Rectal smooth muscle tissue (tissue), 1 donor: ENCODE results near the gene HPD.
"Not testable (repeated sequence)": the region's sequence is repeated elsewhere in the genome, so short reads cannot be mapped to it uniquely, and the experiment has no call there.

Experiments
- H3K27ac ChIP-seq: one replicate; pipeline ENCODE4 v1.7.0; 2013; ENCODE audit warnings: low read depth, low read length, inconsistent platforms
- H3K27me3 ChIP-seq: one replicate; pipeline ENCODE4 v1.7.0; 2013; ENCODE audit warnings: low read length; ENCODE audit not compliant: control insufficient read depth, insufficient read depth
- H3K36me3 ChIP-seq: one replicate; pipeline ENCODE4 v1.7.0; 2013; ENCODE audit warnings: low read length; ENCODE audit not compliant: control insufficient read depth, insufficient read depth
- H3K4me1 ChIP-seq: one replicate; pipeline ENCODE4 v1.7.0; 2013; ENCODE audit warnings: low read length; ENCODE audit not compliant: control insufficient read depth, insufficient read depth
- H3K4me3 ChIP-seq: one replicate; pipeline ENCODE4 v1.7.0; 2013; ENCODE audit warnings: low read length
- H3K9ac ChIP-seq: one replicate; pipeline ENCODE4 v1.7.0; 2013; ENCODE audit warnings: low read length

The HPD gene

DNA sequence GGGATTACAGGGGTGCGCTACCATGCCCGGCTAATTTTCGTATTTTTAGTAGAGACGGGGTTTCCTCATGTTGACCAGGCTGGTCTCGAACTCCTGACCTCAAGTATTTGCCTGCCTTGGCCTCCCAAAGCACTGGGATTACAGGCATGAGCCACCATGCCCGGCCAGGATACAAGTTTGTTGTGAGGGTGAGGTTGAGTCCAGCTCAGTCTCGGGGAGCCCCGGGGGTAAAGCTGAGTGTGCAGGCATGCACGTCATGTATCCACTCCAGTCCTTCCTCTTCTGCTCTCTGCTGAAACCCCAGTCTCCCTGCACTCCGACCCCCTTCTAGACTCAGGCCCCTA, 369 bp downstream of the HPD start:
- Histone ChIP-seq H3K36me3 (no peaks in the 10 kb centered on the region), H3K27ac (peak overlapping the region; percentile 94), H3K9ac (no peak overlapping the region), H3K27me3 (no peaks in the 10 kb centered on the region), H3K4me1 (peaks cover 15% of the 10 kb centered on the region), H3K4me3 (no peak overlapping the region)

DNA sequence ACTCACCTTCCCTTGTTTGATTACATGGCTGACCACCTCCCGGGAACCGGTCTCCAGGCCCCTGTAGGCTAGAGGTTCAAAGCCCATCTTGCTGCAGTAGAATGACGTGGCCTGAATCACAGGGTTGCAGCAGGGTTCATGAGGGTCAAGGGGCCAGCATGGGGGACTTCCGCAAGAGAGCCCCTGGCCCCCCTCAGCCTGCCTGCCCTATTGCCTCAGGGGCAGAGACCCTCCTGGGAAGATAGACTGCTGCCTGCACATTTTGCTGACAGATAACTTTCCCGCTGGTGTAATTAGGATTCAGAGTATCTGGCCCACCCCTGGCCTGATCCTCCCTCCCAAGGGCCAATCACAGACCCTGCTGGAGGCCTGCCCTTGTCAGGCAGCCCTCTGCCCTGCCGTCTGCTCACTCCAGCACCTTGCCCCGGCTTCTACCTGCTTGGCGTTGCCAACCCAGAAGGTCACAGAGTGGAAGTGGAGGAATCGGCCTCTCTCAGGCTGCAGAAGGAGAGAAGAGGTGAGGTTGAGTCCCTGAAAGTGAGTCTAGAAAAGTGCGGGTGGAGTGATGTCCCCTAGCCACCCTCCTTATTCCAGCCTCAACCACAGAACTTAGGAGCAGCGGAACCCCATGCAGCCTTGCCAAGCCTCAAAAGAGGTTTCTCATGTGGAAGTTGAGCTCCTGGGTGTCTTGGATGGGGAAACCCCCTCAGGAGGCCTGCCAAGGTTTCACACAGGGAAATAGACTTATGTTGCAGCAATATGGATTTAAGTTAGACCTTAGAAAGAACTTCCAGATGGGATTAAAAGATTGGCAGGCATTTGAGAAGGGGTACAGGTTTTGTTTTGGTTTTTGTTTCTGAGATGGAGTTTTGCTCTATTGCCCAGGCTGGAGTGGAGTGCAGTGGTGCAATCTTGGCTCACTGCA, 1.1 kb downstream of the HPD start:
- Histone ChIP-seq H3K4me1 (peaks cover 15% of the 10 kb centered on the region), H3K9ac (no peak overlapping the region), H3K36me3 (no peaks in the 10 kb centered on the region), H3K27me3 (no peaks in the 10 kb centered on the region), H3K27ac (no peak overlapping the region), H3K4me3 (no peak overlapping the region)

DNA sequence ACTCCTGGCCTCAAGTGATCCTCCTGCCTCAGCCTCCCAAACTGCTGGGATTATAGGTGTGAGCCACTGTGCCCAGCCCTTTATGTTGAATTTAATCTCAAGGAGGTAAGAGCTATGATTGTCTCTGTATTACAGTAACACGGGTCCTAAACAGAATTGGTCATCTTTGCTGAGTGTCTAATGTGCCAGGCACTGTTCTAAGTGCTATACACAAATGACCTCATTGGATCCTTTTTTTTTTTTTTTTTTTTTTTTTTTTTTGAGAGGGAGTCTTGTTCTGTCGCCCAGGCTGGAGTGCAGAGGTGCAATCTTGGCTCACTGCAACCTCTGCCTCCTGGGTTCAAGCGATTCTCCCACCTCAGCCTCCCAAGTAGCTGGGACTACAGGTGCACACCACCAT, 6.3 kb downstream of the HPD start:
- H3K27me3 ChIP-seq, H3K4me3 ChIP-seq, H3K9ac ChIP-seq, H3K4me1 ChIP-seq, H3K36me3 ChIP-seq, H3K27ac ChIP-seq: not testable (repeated sequence)

DNA sequence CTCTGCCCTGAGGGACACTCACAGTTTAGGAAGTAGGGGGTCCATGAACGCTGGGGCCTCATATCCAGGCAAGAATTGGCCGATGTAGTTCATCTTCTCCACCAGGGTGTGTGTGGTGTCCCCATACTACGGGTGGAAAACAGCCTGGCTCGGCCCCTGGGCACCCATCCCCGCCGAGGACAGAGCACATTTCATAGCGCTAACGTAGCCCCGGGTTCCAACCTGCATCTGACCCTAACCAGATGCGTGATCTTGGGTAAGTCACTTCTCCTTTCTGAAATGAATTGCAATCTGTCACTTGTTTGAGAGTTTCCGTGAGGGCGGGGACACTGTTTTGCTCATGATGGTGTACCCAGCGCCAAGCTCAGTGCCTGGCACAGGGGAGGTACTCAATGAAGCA, 9.0 kb downstream of the HPD start:
- H3K4me3 ChIP-seq: no peak overlapping the region
- H3K27ac ChIP-seq: no peak overlapping the region
- no peaks in the 10 kb centered on the region for H3K4me1 ChIP-seq
- no peaks in the 10 kb centered on the region for H3K27me3 ChIP-seq
- H3K36me3 ChIP-seq: no peaks in the 10 kb centered on the region
- no peak overlapping the region for H3K9ac ChIP-seq

DNA sequence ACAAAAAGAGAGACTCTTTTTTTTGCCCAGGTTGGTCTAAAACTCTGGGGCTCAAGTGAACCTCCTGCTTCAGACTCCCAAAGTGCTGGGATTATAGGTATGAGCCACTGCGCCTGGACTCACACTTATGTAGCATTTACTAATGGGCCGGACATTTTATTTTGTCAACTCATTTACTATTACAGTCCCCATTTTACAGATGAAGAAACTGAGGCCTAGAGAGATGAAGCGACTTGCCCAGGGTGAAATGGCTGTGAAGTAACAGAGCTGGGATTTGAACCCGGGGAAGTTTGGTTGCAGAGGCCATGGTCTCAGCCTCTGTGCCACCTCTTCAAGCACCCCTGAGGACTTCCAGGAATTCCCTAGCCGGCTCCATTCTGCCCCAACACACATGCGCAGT, 9.4 kb downstream of the HPD start:
- Histone ChIP-seq H3K36me3 (no peaks in the 10 kb centered on the region), H3K27ac (no peak overlapping the region), H3K4me3 (no peak overlapping the region), H3K4me1 (no peaks in the 10 kb centered on the region), H3K27me3 (no peaks in the 10 kb centered on the region), H3K9ac (no peak overlapping the region)

DNA sequence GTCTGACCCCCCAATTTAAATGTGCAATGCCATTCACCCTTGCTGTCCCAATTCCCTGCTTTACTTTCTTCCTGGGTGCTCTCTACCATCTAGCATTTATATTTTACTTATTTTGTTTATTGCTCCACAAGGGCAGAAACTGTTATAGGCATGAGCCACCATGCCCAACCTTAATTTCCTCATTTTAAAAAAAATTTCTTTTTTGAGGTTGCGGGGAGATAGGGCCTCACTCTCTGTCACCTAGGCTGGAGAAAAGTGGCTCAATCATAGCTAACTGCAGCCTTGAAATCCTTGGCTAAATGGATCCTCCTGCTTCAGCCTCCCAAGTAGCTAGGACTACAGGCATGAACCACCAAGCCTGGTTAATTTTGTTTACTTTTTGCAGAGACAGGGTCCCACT, 13.0 kb downstream of the HPD start:
- no peaks in the 10 kb centered on the region for H3K4me1 ChIP-seq
- H3K9ac ChIP-seq: no peak overlapping the region
- no peaks in the 10 kb centered on the region for H3K36me3 ChIP-seq
- no peaks in the 10 kb centered on the region for H3K27me3 ChIP-seq
- no peak overlapping the region for H3K27ac ChIP-seq
- H3K4me3 ChIP-seq: no peak overlapping the region

DNA sequence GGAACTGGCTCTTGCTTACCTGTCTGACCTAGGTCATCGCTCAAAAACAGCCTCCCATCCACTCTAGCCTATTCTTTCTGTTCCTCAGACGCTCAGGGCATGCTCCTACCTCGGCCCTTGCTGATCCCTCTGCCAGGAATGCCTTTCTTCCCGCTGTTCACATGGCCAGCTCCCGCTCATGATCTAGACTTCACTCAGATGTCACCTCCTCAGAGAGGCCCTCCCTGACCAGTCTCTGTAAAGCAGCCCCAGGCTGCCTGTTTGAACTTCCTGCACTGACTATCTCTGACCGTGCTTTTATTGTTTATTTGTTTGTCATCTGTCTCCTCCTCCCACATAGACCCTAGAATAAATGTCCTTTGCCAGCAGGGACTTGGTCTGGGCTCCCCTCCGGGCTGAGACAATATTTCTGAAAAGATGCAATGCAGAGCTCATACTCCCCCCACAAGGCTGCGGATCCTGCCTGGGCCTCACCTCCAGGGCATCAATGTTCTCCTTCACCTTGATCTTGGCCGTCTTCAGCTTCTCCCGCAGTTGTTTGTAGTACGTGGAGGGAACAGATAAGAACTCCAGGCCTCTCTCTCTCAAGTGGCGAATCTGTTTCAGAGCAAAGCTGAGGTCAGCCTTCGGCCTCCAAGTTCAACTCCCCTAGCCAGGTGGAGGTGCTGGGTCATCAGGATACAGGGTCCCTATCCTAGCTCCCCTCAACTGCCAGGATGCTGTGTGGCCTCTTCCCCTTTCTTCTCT, 15.2 kb downstream of the HPD start:
- no peak overlapping the region for H3K27ac ChIP-seq
- no peak overlapping the region for H3K9ac ChIP-seq
- H3K36me3 ChIP-seq: no peaks in the 10 kb centered on the region
- H3K27me3 ChIP-seq: no peaks in the 10 kb centered on the region
- peaks cover 3% of the 10 kb centered on the region for H3K4me1 ChIP-seq
- no peak overlapping the region for H3K4me3 ChIP-seq

DNA sequence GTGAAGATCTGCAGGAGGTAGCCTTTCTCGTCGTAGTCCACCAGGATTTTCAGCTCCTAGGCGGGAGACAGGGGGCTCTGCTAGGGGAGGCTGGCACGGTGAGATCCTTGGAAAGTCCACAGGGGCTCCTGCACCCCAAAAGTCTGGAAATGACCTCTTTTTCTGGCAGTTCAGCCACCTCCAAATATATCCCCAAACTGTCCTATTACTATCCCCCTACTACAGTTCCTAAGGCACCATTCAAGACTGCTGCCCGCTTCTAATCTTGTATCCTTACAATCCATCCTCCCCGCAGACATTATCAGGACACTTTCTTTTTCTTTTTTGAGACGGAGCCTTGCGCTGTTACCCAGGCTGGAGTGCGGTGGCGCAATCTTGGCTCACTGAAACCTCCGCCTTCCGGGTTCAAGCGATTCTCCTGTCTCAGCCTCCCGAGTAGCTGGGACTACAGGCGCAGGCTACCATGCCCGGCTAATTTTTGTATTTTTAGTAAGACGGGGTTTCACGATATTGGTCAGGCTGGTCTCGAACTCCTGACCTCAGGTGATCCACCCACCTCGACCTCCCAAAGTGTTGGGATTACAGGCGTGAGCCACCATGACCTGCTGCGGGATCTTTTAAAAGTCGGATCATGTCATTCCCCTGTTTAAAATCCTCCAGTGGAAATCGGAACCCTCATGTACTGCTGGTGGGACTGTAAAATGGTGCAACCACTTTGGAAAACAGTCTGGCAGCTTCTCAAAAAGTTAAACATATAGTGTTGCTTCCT, 18.5 kb downstream of the HPD start:
- Histone ChIP-seq H3K27me3 (no peaks in the 10 kb centered on the region), H3K27ac (peak overlapping the region; percentile 73), H3K9ac (peak overlapping the region; percentile 77), H3K4me1 (peaks cover 3% of the 10 kb centered on the region), H3K36me3 (no peaks in the 10 kb centered on the region), H3K4me3 (peak overlapping the region; percentile 96)

DNA sequence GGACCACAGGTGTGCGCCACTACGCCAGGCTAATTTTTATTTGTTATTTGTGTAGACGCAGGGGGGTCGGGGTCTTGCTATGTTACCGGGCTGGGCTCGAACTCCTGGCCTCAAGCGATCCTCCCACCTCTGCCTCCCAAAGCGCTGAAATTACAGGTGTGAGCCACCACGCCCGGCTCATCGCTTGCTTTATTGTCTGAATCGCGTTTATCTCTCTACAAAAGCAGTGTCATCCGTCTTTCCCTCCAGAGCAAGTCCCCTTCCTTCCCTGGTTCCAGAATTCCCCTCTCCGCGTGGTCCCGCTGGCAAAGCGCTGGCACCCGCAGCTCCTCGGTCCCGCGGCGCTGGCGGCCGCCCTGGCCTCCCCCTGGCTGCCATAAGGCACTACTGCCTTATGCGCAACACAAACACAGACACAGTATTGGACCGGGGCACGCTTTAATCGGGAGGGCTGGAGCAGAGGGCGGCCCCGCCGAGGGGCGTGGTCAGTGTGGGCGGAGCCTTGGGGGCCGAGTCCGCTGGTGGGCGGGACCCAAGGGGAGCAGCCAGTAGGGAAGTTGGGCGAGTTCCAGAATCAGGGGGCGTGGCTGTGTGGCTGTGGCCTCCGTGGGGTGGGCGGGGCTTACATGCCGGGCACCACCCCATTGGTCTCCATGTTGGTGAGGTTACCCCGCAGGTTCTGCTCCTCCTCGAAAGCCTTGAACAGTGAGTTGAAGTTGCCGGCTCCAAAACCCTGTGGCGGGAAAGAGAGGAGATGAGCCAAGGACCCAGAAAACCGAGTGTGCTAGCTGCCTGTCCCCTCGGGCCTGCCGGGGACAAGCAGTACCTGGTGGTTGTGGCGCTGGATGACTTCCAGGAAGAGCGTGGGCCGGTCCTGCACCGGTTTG, 19.3 kb downstream of the HPD start:
- peak overlapping the region; percentile 73 for H3K27ac ChIP-seq
- H3K27me3 ChIP-seq: no peaks in the 10 kb centered on the region
- H3K9ac ChIP-seq: peak overlapping the region; percentile 77
- H3K4me1 ChIP-seq: peaks cover 3% of the 10 kb centered on the region
- no peaks in the 10 kb centered on the region for H3K36me3 ChIP-seq
- H3K4me3 ChIP-seq: peak overlapping the region; percentile 96

DNA sequence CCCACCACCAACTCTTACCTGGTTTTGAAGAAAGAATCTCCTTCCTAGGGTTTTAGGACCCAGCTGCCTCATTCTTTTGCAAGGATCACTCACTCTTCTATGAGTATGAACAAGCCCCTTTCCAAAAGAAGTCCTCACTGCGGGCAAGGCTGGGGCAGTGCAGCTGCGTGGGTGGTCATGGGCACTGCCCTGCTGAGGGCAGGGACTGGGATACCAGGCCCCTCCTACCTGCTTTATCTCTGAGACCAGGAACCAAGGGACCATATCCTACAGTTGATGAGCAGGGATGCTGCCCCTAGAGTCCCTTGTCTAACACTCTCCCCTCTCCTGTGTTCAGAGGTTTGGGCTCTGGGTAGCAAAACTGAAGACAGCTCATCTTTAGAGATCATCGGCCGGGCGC, 20.5 kb downstream of the HPD start:
- Histone ChIP-seq H3K36me3 (no peaks in the 10 kb centered on the region), H3K4me1 (peaks cover 3% of the 10 kb centered on the region), H3K9ac (no peak overlapping the region), H3K4me3 (no peak overlapping the region), H3K27me3 (no peaks in the 10 kb centered on the region), H3K27ac (no peak overlapping the region)

DNA sequence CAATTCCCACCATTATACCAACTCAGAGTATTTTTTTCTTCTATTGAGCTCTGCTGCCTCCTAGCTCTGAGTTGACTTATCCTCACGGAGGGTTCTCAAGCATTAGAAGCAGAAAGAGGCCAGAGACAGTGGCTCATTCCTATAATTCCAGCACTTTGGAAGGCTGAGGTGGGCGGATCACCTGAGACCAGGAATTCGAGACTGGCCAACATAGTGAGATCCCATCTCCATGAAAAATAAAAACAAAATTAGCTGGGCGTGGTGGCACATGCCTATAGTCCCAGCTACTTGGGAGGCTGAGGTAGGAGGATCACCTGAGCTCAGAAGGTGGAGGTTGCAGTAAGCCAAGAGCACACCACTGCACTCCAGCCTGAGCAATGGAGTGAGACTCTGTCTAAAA, 21.0 kb downstream of the HPD start:
- no peak overlapping the region for H3K4me3 ChIP-seq
- no peaks in the 10 kb centered on the region for H3K27me3 ChIP-seq
- H3K36me3 ChIP-seq: no peaks in the 10 kb centered on the region
- H3K27ac ChIP-seq: no peak overlapping the region
- H3K9ac ChIP-seq: no peak overlapping the region
- peaks cover 3% of the 10 kb centered on the region for H3K4me1 ChIP-seq
